ENCODE results near the gene RCBTB2.

RCBTB2 gene

GRCh38 chr13:48578516-48579164, 45.8 kb upstream of the RCBTB2 start:
- no peaks in the 10 kb centered on the region for H3K4me1 Mint-ChIP-seq
- H3K27ac Mint-ChIP-seq, result no peak overlapping the region
- TF ChIP-seq CTCF (IDR thresholded peaks at IDR 0.05), result no peak
- H3K36me3 Mint-ChIP-seq (ENCODE audit: low read depth), result no peaks in the 10 kb centered on the region
- peaks cover 11% of the 10 kb centered on the region for H3K27me3 Mint-ChIP-seq (ENCODE audit: low read depth, poor library complexity)
- no peak for DNase-seq
- H3K9me3 Mint-ChIP-seq, result no peaks in the 10 kb centered on the region
- H3K4me3 Mint-ChIP-seq, result no peak overlapping the region

- H3K27me3 Mint-ChIP-seq (ENCODE audit: low read depth, poor library complexity), result peaks cover 8% of the 10 kb centered on the region
- TF ChIP-seq CTCF (IDR thresholded peaks at IDR 0.05), result no peak
- H3K4me3 Mint-ChIP-seq, result no peak overlapping the region
- no peaks in the 10 kb centered on the region for H3K9me3 Mint-ChIP-seq
- H3K27ac Mint-ChIP-seq, result no peak overlapping the region
- H3K36me3 Mint-ChIP-seq (ENCODE audit: low read depth), result no peaks in the 10 kb centered on the region
- peaks cover 4% of the 10 kb centered on the region for H3K4me1 Mint-ChIP-seq
- DNase-seq, result no peak
Observed at GRCh38 chr13:48576448-48577010, 43.6 kb upstream of the RCBTB2 start.

GRCh38 chr13:48575031-48575430, 42.2 kb upstream of the RCBTB2 start:
- Mint-ChIP-seq H3K4me1 (peaks cover 16% of the 10 kb centered on the region), H3K36me3 (ENCODE audit: low read depth) (no peaks in the 10 kb centered on the region), H3K4me3 (no peak overlapping the region), H3K9me3 (no peaks in the 10 kb centered on the region), H3K27me3 (ENCODE audit: low read depth, poor library complexity) (peaks cover 3% of the 10 kb centered on the region), H3K27ac (no peak overlapping the region)
- no peak for TF ChIP-seq CTCF (IDR thresholded peaks at IDR 0.05)
- no peak for DNase-seq

- Mint-ChIP-seq H3K9me3 (no peaks in the 10 kb centered on the region), H3K27me3 (ENCODE audit: low read depth, poor library complexity) (peaks cover 3% of the 10 kb centered on the region), H3K27ac (no peak overlapping the region), H3K4me1 (peaks cover 24% of the 10 kb centered on the region), H3K4me3 (no peak overlapping the region), H3K36me3 (ENCODE audit: low read depth) (no peaks in the 10 kb centered on the region)
- no peak for TF ChIP-seq CTCF (IDR thresholded peaks at IDR 0.05)
- DNase-seq, result no peak
Observed at GRCh38 chr13:48574041-48574796, 41.3 kb upstream of the RCBTB2 start.

GRCh38 chr13:48573213-48574007, 40.5 kb upstream of the RCBTB2 start:
- no peaks in the 10 kb centered on the region for H3K9me3 Mint-ChIP-seq
- peaks cover 30% of the 10 kb centered on the region for H3K4me1 Mint-ChIP-seq
- no peaks in the 10 kb centered on the region for H3K36me3 Mint-ChIP-seq (ENCODE audit: low read depth)
- H3K27me3 Mint-ChIP-seq (ENCODE audit: low read depth, poor library complexity), result peaks cover 3% of the 10 kb centered on the region
- no peak overlapping the region for H3K4me3 Mint-ChIP-seq
- H3K27ac Mint-ChIP-seq, result no peak overlapping the region
- no peak for TF ChIP-seq CTCF (IDR thresholded peaks at IDR 0.05)
- no peak for DNase-seq

Data from nephron progenitor cell (in vitro differentiated cells).